K562 (cell line): ENCODE data around the gene ZEB2. TPM values are rescaled to one million over a fixed set of nuclear protein-coding genes. Genes with fewer than 3 reads are reported as not detected.

Experiments used
- ATAC-seq: fragments of 200-7000 bp; cut with Tn5 transposase; 3 replicates; pipeline ENCODE4 v1.9.1; 2020; ENCODE audit warnings: moderate library complexity
- BruUV-seq: library from RNA; stranded (reverse); fragments of 400-500 nt; replicated peaks from 2 replicates; lab custom pipeline; 2021; lab: Mats Ljungman, UMichigan
- CTCF ChIA-PET: fragments of 300-600 bp; formaldehyde crosslinking; extraction: SDS; loops from one replicate; lab custom pipeline; 2021; ENCODE audit warnings: low intra/inter-chr PET ratio; lab: Yijun Ruan, JAX
- POLR2A ChIA-PET: fragments of 300-600, 350-650 bp; sonication (Branson Sonifier 250); formaldehyde crosslinking; extraction: SDS; loops from one replicate; lab custom pipeline; 2021; ENCODE audit warnings: antibody characterized with exemption, inconsistent platforms; lab: Yijun Ruan, JAX
- DNase-seq, 4 experiments: peaks; one replicate each; pipeline versions ENCODE4 v3.0.0 to v3.0.0-alpha.2; 2011 to 2018; ENCODE audit warnings: low spot score in 3 of 4, mixed read lengths in 3 of 4; ENCODE audit errors: extremely low read depth in 1 of 4
- FAIRE-seq: peaks from 2 replicates; lab custom pipeline; 2011; peaks lifted over from hg19 to GRCh38; lab: Jason Lieb, UNC
- H2AFZ ChIP-seq: 2 replicates; pipeline ENCODE4 v1.6.0; 2011; ENCODE audit warnings: low read depth, low read length, control low read depth, inconsistent platforms
- H3K27ac ChIP-seq: fragments of 200-600 bp; 3 replicates; pipeline ENCODE4 v1.8.0; 2011; ENCODE audit warnings: low read depth, mild to moderate bottlenecking, control low read depth, inconsistent platforms, low read length, moderate library complexity, mixed read lengths; ENCODE audit errors: extremely low read depth
- H3K27me3 ChIP-seq, 2 experiments: fragments of 300-600 bp in 1 of 2; 2 replicates in 1 of 2; 3 replicates in 1 of 2; pipeline versions ENCODE4 v1.6.0 to v1.8.0; 2011; ENCODE audit warnings: inconsistent platforms in 2 of 2, low read length in 2 of 2, mild to moderate bottlenecking in 1 of 2, mixed read lengths in 1 of 2, moderate library complexity in 1 of 2; ENCODE audit not compliant: control insufficient read depth in 2 of 2, insufficient read depth in 2 of 2
- H3K36me3 ChIP-seq: fragments of 300-600 bp; 3 replicates; pipeline ENCODE4 v1.8.0; 2011; ENCODE audit warnings: mild to moderate bottlenecking, low read length, inconsistent platforms; ENCODE audit not compliant: control insufficient read depth, insufficient read depth
- H3K4me1 ChIP-seq, 2 experiments: fragments of 200-600 bp in 1 of 2; replicated peaks in 1 of 2; 2 replicates in 1 of 2; 3 replicates in 1 of 2; pipeline versions ENCODE4 v1.5.1 to v1.8.0; 2011; ENCODE audit warnings: inconsistent platforms in 2 of 2, low read length in 2 of 2, mild to moderate bottlenecking in 1 of 2, mixed read lengths in 1 of 2, moderate library complexity in 1 of 2; ENCODE audit not compliant: control insufficient read depth in 2 of 2, insufficient read depth in 2 of 2
- H3K4me2 ChIP-seq: 2 replicates; pipeline ENCODE4 v1.6.1; 2011; ENCODE audit warnings: low read length, control low read depth, inconsistent platforms, mixed read lengths; ENCODE audit not compliant: insufficient read depth
- H3K4me3 ChIP-seq: fragments of 200-600 bp; sonication (generic), shearing (Covaris generic); 2 replicates; pipeline ENCODE4 v1.5.1; 2016; ENCODE audit warnings: control low read depth, inconsistent platforms
- H3K79me2 ChIP-seq: fragments of 200-600 bp; 3 replicates; pipeline ENCODE4 v1.8.0; 2011; ENCODE audit warnings: low read length, inconsistent platforms; ENCODE audit not compliant: control insufficient read depth, insufficient read depth
- H3K9ac ChIP-seq, 2 experiments: 2 replicates each; pipeline versions ENCODE4 v1.6.0 to v1.6.1; 2011; ENCODE audit warnings: low read depth in 2 of 2, low read length in 2 of 2, control low read depth in 1 of 2, inconsistent platforms in 1 of 2, mild to moderate bottlenecking in 1 of 2, mixed read lengths in 1 of 2; ENCODE audit not compliant: insufficient read depth in 1 of 2
- H3K9me1 ChIP-seq: one replicate; pipeline ENCODE4 v1.6.0; 2011; ENCODE audit warnings: inconsistent platforms, mild to moderate bottlenecking, low read length, moderate library complexity; ENCODE audit not compliant: control insufficient read depth, insufficient read depth
- H3K9me3 ChIP-seq: replicated peaks from 2 replicates; pipeline ENCODE4 v1.5.1; 2011; ENCODE audit warnings: low read depth, low read length, inconsistent platforms; ENCODE audit not compliant: control insufficient read depth, insufficient read depth
- H4K20me1 ChIP-seq: replicated peaks from 2 replicates; pipeline ENCODE4 v1.6.1; 2011; ENCODE audit warnings: low read length, inconsistent platforms, mixed read lengths; ENCODE audit not compliant: control insufficient read depth, insufficient read depth
- CBFA2T2 ChIP-seq: fragments of 450-650 bp; conservative IDR thresholded peaks from 2 replicates; pipeline ENCODE4 v1.6.1; 2017; ENCODE audit warnings: mild to moderate bottlenecking
- ESRRB ChIP-seq: fragments of 250-450 bp; sonication (Bioruptor Pico); IDR thresholded peaks from 2 replicates; pipeline ENCODE4 v1.5.0; 2020; ENCODE audit warnings: mild to moderate bottlenecking, moderate library complexity, borderline replicate concordance
- GTF2F1 ChIP-seq: IDR thresholded peaks from 2 replicates; pipeline ENCODE4 v1.6.1; 2011; ENCODE audit warnings: low read depth, low read length, improper control_type of control experiment
- HNRNPLL ChIP-seq: fragments of 200-400 bp; formaldehyde crosslinking; IDR thresholded peaks from 2 replicates; pipeline ENCODE4 v1.6.1; 2017; ENCODE audit warnings: low read length, low read depth, mild to moderate bottlenecking; ENCODE audit not compliant: poor library complexity, severe bottlenecking
- RFX7 ChIP-seq: fragments of 250-450 bp; sonication (Bioruptor Pico); IDR thresholded peaks from 2 replicates; pipeline ENCODE4 v1.5.1; 2021; ENCODE audit warnings: mild to moderate bottlenecking
- STAT5B ChIP-seq: fragments of 250-450 bp; sonication (Bioruptor Pico); IDR thresholded peaks from 2 replicates; pipeline ENCODE4 v1.8.0; 2021; ENCODE audit warnings: mild to moderate bottlenecking, inconsistent platforms
- U2AF1 ChIP-seq: fragments of 200-400 bp; formaldehyde crosslinking; optimal IDR thresholded peaks from 2 replicates; pipeline ENCODE3; 2017; ENCODE audit warnings: mild to moderate bottlenecking, low read depth, low read length, moderate library complexity
- ZFX ChIP-seq: sonication (generic); formaldehyde crosslinking; IDR thresholded peaks from 2 replicates; pipeline ENCODE4 v1.8.0; 2022; ENCODE audit warnings: mild to moderate bottlenecking, missing genetic modification reagents, moderate library complexity
- ZNF140 ChIP-seq: fragments of 250-450 bp; sonication (Bioruptor Pico); IDR thresholded peaks from 2 replicates; pipeline ENCODE4 v1.8.0; 2021; ENCODE audit warnings: moderate library complexity, mild to moderate bottlenecking, inconsistent platforms
- ZNF561 ChIP-seq: fragments of 450-650 bp; formaldehyde crosslinking; conservative IDR thresholded peaks from 2 replicates; pipeline ENCODE4 v1.4.0; 2020; ENCODE audit warnings: mild to moderate bottlenecking, moderate library complexity
- ZNF589 ChIP-seq: fragments of 200-800 bp; sonication (Bioruptor generic); IDR thresholded peaks from 2 replicates; pipeline ENCODE4 v1.6.1; 2016; ENCODE audit warnings: low read depth, missing genetic modification characterization, missing compliant biosample characterization
- WGBS: fragments of 100-300 bp; shearing (Covaris generic); methylation state at CpG from one replicate; pipeline ENCODE4 v1.1.6; 2016; ENCODE audit warnings: low coverage, mixed read lengths; ENCODE audit not compliant: insufficient coverage; ENCODE audit errors: missing lambda C conversion rate; 5-methylcytosine and 5-hydroxymethylcytosine counted together
- in situ Hi-C: fragments of 300-500 bp; cut with MboI; formaldehyde crosslinking; loops from 4 replicates; pipeline ENCODE4 v1.15.0; 2018; ENCODE audit warnings: inconsistent platforms, mixed read lengths
- intact Hi-C: fragments of 100-400 bp; cut with micrococcal nuclease; formaldehyde crosslinking; loops from 2 replicates; pipeline ENCODE4 v1.14.2; 2022
- polyA plus RNA-seq, 8 experiments: library from polyadenylated mRNA; depleted of rRNA in 4 of 8; stranded (reverse) in 5 of 8; unstranded in 3 of 8; fragments of >200 nt; fragmentation: Nextera tagmentation in 2 of 8; fragmentation: Illumina TruSeq in 1 of 8; extraction: Ambion mirVana in 2 of 8; extraction: Trizol in 1 of 8; gene quantifications; 2 replicates each; pipeline versions ENCODE4 v1.2.1 to v1.2.3, GENCODE V29; 2011 to 2014; ENCODE audit warnings: inconsistent platforms in 1 of 8, missing spikeins in 1 of 8
- total RNA-seq, 7 experiments: library from RNA; depleted of rRNA in 6 of 7; stranded (reverse); fragments of >200 nt in 6 of 7; fragmentation: Illumina TruSeq in 2 of 7; extraction: Trizol in 2 of 7; gene quantifications; 2 replicates each; pipeline versions ENCODE4 v1.2.1 to v1.2.3, GENCODE V29; 2011 to 2021; ENCODE audit warnings: low replicate concordance in 1 of 7
- TF ChIP-seq, protein P1 (sequence below): fragments of 450-650 bp; IDR thresholded peaks from 2 replicates; pipeline ENCODE4 v1.6.1; 2016; ENCODE audit warnings: mild to moderate bottlenecking, moderate library complexity

ZEB2 gene
- total and polyA plus RNA-seq, 9 of the 15 experiments (the other 6 are each of a cell fraction or from before 2014, with no cell fraction given) = 15.1 to 113 (median 72.3) TPM

DNA sequence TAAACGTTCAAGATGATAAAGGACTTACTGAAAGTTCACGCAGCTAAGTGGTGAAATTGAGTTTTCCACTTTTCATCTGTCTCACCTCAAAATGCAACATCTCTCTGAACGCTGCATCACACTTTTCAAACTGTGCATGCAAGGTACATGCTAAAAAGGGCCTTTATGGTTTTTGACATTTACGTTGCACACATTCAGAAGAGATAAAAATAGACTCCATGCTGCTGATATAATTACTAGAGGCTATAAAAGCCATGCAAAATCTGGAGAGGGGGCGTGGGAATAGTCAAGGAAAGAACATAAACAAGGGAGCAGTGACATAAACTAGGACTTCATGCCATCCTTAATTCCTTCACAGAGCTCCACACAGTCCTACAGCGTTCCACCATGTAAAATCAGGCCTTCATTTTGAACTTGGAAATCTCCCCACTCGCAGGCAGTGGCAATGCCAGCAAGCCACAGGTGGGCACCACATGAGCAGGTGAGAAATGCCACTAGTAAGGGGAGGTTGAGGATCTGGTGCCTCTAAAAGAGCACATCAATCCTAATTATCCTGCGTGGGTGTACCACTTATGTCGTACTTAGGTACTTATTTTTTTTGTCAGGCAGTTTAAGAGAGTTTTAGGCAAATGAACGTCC, 71.4 kb downstream of the ZEB2 start:
- Histone ChIP-seq H3K4me1 (peaks cover 9 to 30% of the 10 kb centered on the region in 2 experiments; a peak in 3 of 5 replicates), H3K4me3 (no peak overlapping the region), H3K4me2 (no peak overlapping the region), H3K27ac (no peak overlapping the region), H3K79me2 (peaks cover 99% of the 10 kb centered on the region), H3K9me1 (no peaks in the 10 kb centered on the region), H3K9ac (no peak overlapping the region), H2AFZ (no peak overlapping the region), H3K27me3 (no peaks in the 10 kb centered on the region), H4K20me1 (peaks cover 10% of the 10 kb centered on the region; the same call in 1 of the 2 replicates), H3K36me3 (peaks cover 81% of the 10 kb centered on the region), H3K9me3 (no peaks in the 10 kb centered on the region)
- CTCF ChIA-PET = no interaction called here
- FAIRE-seq = no peak
- in situ Hi-C loops (no loop called here), intact Hi-C loops (no loop called here)
- POLR2A ChIA-PET = interaction anchor here (0.6 kb wide), 1 partner anchor 118 kb away, joined by 3 read pairs; no protein-coding TSS in a partner anchor
- ATAC-seq = no peak
- no peak for DNase-seq
- 88% methylated on average over 10 of the region's 10 CpGs for WGBS
- no TSS peak for BruUV-seq
- TF ChIP-seq RFX7 (CRISPR knock-in tag) (no peak), CBFA2T2 (no peak), ZNF140 (no peak), STAT5B (CRISPR knock-in tag) (no peak), ZNF561 (CRISPR knock-in tag) (no peak), HNRNPLL (no peak), ZFX (CRISPR knock-in tag) (no peak), U2AF1 (no peak), ZNF589 (no peak), ESRRB (CRISPR knock-in tag) (no peak), GTF2F1 (no peak)
- TF ChIP-seq, protein P1, sequence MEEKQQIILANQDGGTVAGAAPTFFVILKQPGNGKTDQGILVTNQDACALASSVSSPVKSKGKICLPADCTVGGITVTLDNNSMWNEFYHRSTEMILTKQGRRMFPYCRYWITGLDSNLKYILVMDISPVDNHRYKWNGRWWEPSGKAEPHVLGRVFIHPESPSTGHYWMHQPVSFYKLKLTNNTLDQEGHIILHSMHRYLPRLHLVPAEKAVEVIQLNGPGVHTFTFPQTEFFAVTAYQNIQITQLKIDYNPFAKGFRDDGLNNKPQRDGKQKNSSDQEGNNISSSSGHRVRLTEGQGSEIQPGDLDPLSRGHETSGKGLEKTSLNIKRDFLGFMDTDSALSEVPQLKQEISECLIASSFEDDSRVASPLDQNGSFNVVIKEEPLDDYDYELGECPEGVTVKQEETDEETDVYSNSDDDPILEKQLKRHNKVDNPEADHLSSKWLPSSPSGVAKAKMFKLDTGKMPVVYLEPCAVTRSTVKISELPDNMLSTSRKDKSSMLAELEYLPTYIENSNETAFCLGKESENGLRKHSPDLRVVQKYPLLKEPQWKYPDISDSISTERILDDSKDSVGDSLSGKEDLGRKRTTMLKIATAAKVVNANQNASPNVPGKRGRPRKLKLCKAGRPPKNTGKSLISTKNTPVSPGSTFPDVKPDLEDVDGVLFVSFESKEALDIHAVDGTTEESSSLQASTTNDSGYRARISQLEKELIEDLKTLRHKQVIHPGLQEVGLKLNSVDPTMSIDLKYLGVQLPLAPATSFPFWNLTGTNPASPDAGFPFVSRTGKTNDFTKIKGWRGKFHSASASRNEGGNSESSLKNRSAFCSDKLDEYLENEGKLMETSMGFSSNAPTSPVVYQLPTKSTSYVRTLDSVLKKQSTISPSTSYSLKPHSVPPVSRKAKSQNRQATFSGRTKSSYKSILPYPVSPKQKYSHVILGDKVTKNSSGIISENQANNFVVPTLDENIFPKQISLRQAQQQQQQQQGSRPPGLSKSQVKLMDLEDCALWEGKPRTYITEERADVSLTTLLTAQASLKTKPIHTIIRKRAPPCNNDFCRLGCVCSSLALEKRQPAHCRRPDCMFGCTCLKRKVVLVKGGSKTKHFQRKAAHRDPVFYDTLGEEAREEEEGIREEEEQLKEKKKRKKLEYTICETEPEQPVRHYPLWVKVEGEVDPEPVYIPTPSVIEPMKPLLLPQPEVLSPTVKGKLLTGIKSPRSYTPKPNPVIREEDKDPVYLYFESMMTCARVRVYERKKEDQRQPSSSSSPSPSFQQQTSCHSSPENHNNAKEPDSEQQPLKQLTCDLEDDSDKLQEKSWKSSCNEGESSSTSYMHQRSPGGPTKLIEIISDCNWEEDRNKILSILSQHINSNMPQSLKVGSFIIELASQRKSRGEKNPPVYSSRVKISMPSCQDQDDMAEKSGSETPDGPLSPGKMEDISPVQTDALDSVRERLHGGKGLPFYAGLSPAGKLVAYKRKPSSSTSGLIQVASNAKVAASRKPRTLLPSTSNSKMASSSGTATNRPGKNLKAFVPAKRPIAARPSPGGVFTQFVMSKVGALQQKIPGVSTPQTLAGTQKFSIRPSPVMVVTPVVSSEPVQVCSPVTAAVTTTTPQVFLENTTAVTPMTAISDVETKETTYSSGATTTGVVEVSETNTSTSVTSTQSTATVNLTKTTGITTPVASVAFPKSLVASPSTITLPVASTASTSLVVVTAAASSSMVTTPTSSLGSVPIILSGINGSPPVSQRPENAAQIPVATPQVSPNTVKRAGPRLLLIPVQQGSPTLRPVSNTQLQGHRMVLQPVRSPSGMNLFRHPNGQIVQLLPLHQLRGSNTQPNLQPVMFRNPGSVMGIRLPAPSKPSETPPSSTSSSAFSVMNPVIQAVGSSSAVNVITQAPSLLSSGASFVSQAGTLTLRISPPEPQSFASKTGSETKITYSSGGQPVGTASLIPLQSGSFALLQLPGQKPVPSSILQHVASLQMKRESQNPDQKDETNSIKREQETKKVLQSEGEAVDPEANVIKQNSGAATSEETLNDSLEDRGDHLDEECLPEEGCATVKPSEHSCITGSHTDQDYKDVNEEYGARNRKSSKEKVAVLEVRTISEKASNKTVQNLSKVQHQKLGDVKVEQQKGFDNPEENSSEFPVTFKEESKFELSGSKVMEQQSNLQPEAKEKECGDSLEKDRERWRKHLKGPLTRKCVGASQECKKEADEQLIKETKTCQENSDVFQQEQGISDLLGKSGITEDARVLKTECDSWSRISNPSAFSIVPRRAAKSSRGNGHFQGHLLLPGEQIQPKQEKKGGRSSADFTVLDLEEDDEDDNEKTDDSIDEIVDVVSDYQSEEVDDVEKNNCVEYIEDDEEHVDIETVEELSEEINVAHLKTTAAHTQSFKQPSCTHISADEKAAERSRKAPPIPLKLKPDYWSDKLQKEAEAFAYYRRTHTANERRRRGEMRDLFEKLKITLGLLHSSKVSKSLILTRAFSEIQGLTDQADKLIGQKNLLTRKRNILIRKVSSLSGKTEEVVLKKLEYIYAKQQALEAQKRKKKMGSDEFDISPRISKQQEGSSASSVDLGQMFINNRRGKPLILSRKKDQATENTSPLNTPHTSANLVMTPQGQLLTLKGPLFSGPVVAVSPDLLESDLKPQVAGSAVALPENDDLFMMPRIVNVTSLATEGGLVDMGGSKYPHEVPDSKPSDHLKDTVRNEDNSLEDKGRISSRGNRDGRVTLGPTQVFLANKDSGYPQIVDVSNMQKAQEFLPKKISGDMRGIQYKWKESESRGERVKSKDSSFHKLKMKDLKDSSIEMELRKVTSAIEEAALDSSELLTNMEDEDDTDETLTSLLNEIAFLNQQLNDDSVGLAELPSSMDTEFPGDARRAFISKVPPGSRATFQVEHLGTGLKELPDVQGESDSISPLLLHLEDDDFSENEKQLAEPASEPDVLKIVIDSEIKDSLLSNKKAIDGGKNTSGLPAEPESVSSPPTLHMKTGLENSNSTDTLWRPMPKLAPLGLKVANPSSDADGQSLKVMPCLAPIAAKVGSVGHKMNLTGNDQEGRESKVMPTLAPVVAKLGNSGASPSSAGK = no peak
